ENCODE data around the gene MOCS1. TPM values are rescaled to one million over a fixed set of nuclear protein-coding genes. Genes with fewer than 3 reads are reported as not detected.

MOCS1 gene
- total RNA-seq, 4 donors from 2014 or later: 52.0 to 128 (median 81.1) TPM

GRCh38 chr6:39936857-39937256 is 2.6 kb upstream of the MOCS1 start:
- no peak for TF ChIP-seq CTCF (IDR thresholded peaks at IDR 0.05; ENCODE audit: low read depth)

GRCh38 chr6:39935241-39935640 is 979 bp upstream of the MOCS1 start:
- TF ChIP-seq CTCF (IDR thresholded peaks at IDR 0.05; ENCODE audit: low read depth): no peak

GRCh38 chr6:39933669-39934130 is 562 bp downstream of the MOCS1 start:
- TF ChIP-seq CTCF (IDR thresholded peaks at IDR 0.05; ENCODE audit: low read depth): no peak

- no peak for TF ChIP-seq CTCF (IDR thresholded peaks at IDR 0.05; ENCODE audit: low read depth)
These were observed 1.8 kb downstream of the MOCS1 start for GRCh38 chr6:39932386-39932910.

DNA sequence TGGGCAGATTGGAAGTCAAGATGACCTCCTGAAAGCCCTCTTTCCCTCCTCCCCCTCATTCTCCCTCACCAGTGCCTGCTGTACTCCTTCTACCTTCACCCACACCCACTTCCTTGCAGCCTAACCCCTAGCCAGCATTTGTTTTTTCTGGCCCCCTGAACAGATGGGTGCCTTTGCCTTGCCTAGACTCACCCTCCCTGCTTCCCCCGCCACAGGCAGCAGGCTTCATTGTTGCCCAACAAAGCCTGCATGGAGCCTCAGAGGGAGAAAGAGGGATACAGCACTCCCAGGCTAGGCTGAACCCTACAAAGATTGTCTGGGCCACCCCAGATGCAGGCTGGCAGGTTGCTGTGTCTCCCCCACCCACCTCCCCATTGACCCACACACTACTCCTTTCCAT is 2.7 kb downstream of the MOCS1 start:
- TF ChIP-seq CTCF (IDR thresholded peaks at IDR 0.05; ENCODE audit: low read depth): no peak

DNA sequence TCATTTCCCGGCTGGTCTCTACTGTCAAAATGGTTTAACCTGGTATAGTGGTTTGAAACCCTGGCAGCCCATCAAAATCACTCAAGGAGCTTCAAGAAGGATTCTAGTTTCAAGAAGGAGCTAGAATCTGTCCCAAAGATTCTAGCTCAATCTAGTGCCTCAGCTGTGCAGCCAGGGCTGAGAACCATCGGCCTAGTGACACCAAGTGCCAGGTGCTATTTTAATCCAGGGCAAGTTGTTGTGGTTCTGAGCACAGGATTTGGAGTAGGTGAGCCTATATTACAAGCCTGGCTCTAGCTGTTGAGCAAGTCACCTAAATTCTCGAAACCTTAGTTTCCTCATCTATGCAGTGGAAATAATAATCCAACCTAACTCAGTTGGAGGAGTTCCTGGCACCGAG is 3.7 kb downstream of the MOCS1 start:
- TF ChIP-seq CTCF (IDR thresholded peaks at IDR 0.05; ENCODE audit: low read depth): no peak

DNA sequence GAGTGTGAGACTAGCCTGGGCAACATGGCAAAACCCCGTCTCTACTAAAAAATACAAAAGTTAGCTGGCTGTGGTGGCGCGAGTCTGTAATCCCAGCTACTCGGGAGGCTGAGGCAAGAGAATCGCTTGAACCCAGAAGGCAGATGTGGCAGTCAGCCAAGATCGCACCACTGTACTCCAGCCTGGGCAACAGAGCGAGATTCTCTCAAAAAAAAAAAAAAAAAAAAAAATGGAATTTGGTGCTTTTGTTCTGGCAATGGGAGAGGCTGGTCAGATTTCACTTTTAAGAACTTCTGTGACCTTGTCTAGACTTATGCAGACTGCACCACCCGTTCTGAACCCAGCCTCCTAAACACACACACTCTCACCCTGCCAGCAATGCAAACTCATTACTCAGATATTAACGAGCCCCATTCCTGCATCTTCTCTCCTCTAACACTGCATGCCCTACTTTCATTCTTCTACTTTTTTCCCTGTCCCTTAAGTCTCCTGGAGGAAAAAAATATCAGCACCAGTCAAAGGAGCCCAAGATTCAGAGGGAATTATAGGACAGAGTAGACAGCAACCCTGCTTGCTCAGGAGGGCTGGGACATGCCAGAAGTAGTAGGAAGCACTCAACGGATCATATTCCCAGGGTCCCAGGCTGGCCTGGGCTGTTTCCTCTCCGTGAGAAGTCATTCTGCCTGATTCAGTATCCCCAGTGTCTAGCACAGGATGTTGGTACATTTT is 4.4 kb downstream of the MOCS1 start:
- TF ChIP-seq CTCF (IDR thresholded peaks at IDR 0.05; ENCODE audit: low read depth): no peak
